SU-DHL-6 (cell line): ENCODE measurements around the gene COMMD7.

Experiments used
- H2AFZ ChIP-seq: fragments of 200-600 bp; sonication (generic); 2 replicates; pipeline ENCODE4 v1.6.1; 2014; ENCODE audit warnings: low read depth, mild to moderate bottlenecking, moderate library complexity, mixed read lengths, antibody characterized with exemption, low read length; ENCODE audit not compliant: severe bottlenecking
- H3F3A ChIP-seq: fragments of 200-600 bp; shearing (Covaris generic); 2 replicates; pipeline ENCODE4 v1.6.0; 2016; ENCODE audit warnings: antibody characterized with exemption, mild to moderate bottlenecking; ENCODE audit not compliant: insufficient read depth
- H3K27ac ChIP-seq: fragments of 200-600 bp; sonication (generic); 2 replicates; pipeline ENCODE4 v1.5.1; 2016; ENCODE audit warnings: low read depth, mild to moderate bottlenecking, low read length, moderate library complexity, mixed read lengths
- H3K27me3 ChIP-seq: fragments of 200-600 bp; sonication (generic), shearing (Covaris generic); 2 replicates; pipeline ENCODE4 v1.6.0; 2014; ENCODE audit warnings: mild to moderate bottlenecking, low read length
- H3K36me3 ChIP-seq: fragments of 200-600 bp; sonication (generic); 2 replicates; pipeline ENCODE4 v1.6.1; 2014; ENCODE audit warnings: mild to moderate bottlenecking, low read length, mixed read lengths
- H3K4me2 ChIP-seq: fragments of 300-600, 200-600 bp; shearing (Covaris generic), sonication (generic); 2 replicates; pipeline ENCODE4 v1.6.0; 2014; ENCODE audit warnings: low read length, low read depth, mild to moderate bottlenecking; ENCODE audit not compliant: poor library complexity, severe bottlenecking
- H3K4me3 ChIP-seq: fragments of 200-600 bp; sonication (generic); 2 replicates; pipeline ENCODE4 v1.5.1; 2014; ENCODE audit warnings: antibody characterized with exemption, low read length, mild to moderate bottlenecking, mixed read lengths; ENCODE audit not compliant: insufficient read depth, poor library complexity, severe bottlenecking
- H3K79me2 ChIP-seq: fragments of 200-600 bp; sonication (generic); 2 replicates; pipeline ENCODE4 v1.6.1; 2014; ENCODE audit warnings: mild to moderate bottlenecking, low read length, moderate library complexity; ENCODE audit not compliant: insufficient read depth
- H3K9ac ChIP-seq: fragments of 200-600 bp; sonication (generic); 2 replicates; pipeline ENCODE4 v1.7.0; 2014; ENCODE audit warnings: mild to moderate bottlenecking, low read length
- H3K9me2 ChIP-seq: fragments of 200-600 bp; sonication (generic); replicated peaks from 2 replicates; pipeline ENCODE4 v1.6.1; 2014; ENCODE audit warnings: low read length; ENCODE audit not compliant: insufficient read depth
- H3K9me3 ChIP-seq: fragments of 200-600 bp; sonication (generic); 2 replicates; pipeline ENCODE4 v1.6.1; 2014; ENCODE audit warnings: low read length, mixed read lengths; ENCODE audit not compliant: insufficient read depth
- H4K20me1 ChIP-seq: fragments of 200-600 bp; sonication (generic); 2 replicates; pipeline ENCODE4 v1.6.1; 2014; ENCODE audit warnings: low read depth, mild to moderate bottlenecking, antibody characterized with exemption, low read length, moderate library complexity, mixed read lengths
- CTCF ChIP-seq: fragments of 200-600 bp; sonication (generic); IDR thresholded peaks from one replicate; pipeline ENCODE4 v1.5.1; 2017; ENCODE audit warnings: antibody characterized with exemption, mild to moderate bottlenecking, low read length, moderate library complexity; ENCODE audit not compliant: insufficient read depth, poor library complexity, severe bottlenecking
- EZH2phosphoT487 ChIP-seq: fragments of 200-600 bp; sonication (generic), shearing (Covaris generic); conservative IDR thresholded peaks from 2 replicates; pipeline ENCODE4 v1.6.1; 2018; ENCODE audit warnings: mild to moderate bottlenecking, antibody characterized with exemption, low read length, moderate library complexity, mixed read lengths

Gene COMMD7

DNA sequence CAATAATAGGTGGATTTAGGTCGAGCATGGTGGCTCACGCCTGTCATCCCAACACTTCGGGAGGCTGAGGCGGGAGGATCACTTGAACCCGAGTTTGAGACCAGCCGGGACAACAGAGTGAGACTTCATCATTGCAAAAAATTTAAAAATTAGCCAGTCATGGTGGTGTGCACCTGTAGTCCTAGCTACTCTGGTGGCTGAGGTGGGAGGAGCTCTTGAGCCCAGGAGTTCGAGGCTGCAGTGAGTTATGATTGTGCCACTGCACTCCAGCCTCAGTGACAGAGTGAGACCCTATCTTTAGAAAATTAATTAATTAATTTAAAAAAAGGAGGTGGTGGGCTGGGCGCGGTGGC is 56.1 kb downstream of the COMMD7 start:
- no peak for TF ChIP-seq CTCF
- Histone ChIP-seq H3K9me3 (no peaks in the 10 kb centered on the region), H3K4me3 (no peak overlapping the region)

GRCh38 chr20:32686530-32687179 is 56.6 kb downstream of the COMMD7 start:
- H3K9ac ChIP-seq: no peak overlapping the region
- H3K79me2 ChIP-seq: no peaks in the 10 kb centered on the region
- no peaks in the 10 kb centered on the region for H3F3A ChIP-seq
- H3K9me3 ChIP-seq: no peaks in the 10 kb centered on the region
- H3K9me2 ChIP-seq: no peaks in the 10 kb centered on the region
- H3K4me3 ChIP-seq: no peak overlapping the region
- H2AFZ ChIP-seq: no peak overlapping the region
- H3K27ac ChIP-seq: no peak overlapping the region
- no peak overlapping the region for H3K4me2 ChIP-seq
- no peaks in the 10 kb centered on the region for H3K36me3 ChIP-seq
- TF ChIP-seq EZH2phosphoT487 (no peak), CTCF (no peak)
- no peaks in the 10 kb centered on the region for H4K20me1 ChIP-seq
- no peaks in the 10 kb centered on the region for H3K27me3 ChIP-seq

More for the DNA sequence above, 56.1 kb downstream of the COMMD7 start:
- no peaks in the 10 kb centered on the region for H3K79me2 ChIP-seq
- no peak overlapping the region for H2AFZ ChIP-seq
- no peaks in the 10 kb centered on the region for H3K36me3 ChIP-seq
- no peak overlapping the region for H3K4me2 ChIP-seq
- no peaks in the 10 kb centered on the region for H4K20me1 ChIP-seq
- H3K9me2 ChIP-seq: no peaks in the 10 kb centered on the region
- no peaks in the 10 kb centered on the region for H3F3A ChIP-seq
- H3K9ac ChIP-seq: no peak overlapping the region
- H3K27me3 ChIP-seq: no peaks in the 10 kb centered on the region
- H3K27ac ChIP-seq: no peak overlapping the region

GRCh38 chr20:32685541-32686529 is 57.4 kb downstream of the COMMD7 start:
- H2AFZ ChIP-seq: no peak overlapping the region
- H3F3A ChIP-seq: no peaks in the 10 kb centered on the region
- H3K4me3 ChIP-seq: no peak overlapping the region
- H3K9me2 ChIP-seq: no peaks in the 10 kb centered on the region
- no peak overlapping the region for H3K27ac ChIP-seq
- H3K4me2 ChIP-seq: no peak overlapping the region
- H3K79me2 ChIP-seq: no peaks in the 10 kb centered on the region
- no peaks in the 10 kb centered on the region for H3K9me3 ChIP-seq
- no peaks in the 10 kb centered on the region for H3K27me3 ChIP-seq
- no peak for TF ChIP-seq EZH2phosphoT487
- no peak for TF ChIP-seq CTCF
- no peaks in the 10 kb centered on the region for H4K20me1 ChIP-seq
- no peak overlapping the region for H3K9ac ChIP-seq
- no peaks in the 10 kb centered on the region for H3K36me3 ChIP-seq
